ENCODE results near the gene KRTAP5-8. TPM values are rescaled to one million over a fixed set of nuclear protein-coding genes. Genes with fewer than 3 reads are reported as not detected.
"Not testable (repeated sequence)": the region's sequence is repeated elsewhere in the genome, so short reads cannot be mapped to it uniquely, and the experiment has no call there.

The KRTAP5-8 gene
- total and polyA plus RNA-seq, 7 donors: 0.29 TPM; not detected in 6

GRCh38 chr11:71532036-71532610 lies 5.7 kb upstream of the KRTAP5-8 start:
- Histone ChIP-seq H3K27me3 (no peaks in the 10 kb centered on the region), H3K4me3 (no peak overlapping the region), H3K4me1 (no peaks in the 10 kb centered on the region), H3K36me3 (no peaks in the 10 kb centered on the region), H3K27ac (no peak overlapping the region), H3K9me3 (no peaks in the 10 kb centered on the region)
- intact Hi-C loops (cut with DNase I): no loop called here
- no peak for DNase-seq
- 79 to 84% methylated on average over 10 of the region's 10 CpGs for WGBS, 2 donors
- TF ChIP-seq POLR2A (IDR thresholded peaks at IDR 0.05): no peak
- TF ChIP-seq, protein P1, sequence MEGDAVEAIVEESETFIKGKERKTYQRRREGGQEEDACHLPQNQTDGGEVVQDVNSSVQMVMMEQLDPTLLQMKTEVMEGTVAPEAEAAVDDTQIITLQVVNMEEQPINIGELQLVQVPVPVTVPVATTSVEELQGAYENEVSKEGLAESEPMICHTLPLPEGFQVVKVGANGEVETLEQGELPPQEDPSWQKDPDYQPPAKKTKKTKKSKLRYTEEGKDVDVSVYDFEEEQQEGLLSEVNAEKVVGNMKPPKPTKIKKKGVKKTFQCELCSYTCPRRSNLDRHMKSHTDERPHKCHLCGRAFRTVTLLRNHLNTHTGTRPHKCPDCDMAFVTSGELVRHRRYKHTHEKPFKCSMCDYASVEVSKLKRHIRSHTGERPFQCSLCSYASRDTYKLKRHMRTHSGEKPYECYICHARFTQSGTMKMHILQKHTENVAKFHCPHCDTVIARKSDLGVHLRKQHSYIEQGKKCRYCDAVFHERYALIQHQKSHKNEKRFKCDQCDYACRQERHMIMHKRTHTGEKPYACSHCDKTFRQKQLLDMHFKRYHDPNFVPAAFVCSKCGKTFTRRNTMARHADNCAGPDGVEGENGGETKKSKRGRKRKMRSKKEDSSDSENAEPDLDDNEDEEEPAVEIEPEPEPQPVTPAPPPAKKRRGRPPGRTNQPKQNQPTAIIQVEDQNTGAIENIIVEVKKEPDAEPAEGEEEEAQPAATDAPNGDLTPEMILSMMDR (IDR thresholded peaks at IDR 0.05): no peak
- TF ChIP-seq POLR2AphosphoS5 (IDR thresholded peaks at IDR 0.05): no peak
- TF ChIP-seq EP300 (IDR thresholded peaks at IDR 0.05): no peak

DNA sequence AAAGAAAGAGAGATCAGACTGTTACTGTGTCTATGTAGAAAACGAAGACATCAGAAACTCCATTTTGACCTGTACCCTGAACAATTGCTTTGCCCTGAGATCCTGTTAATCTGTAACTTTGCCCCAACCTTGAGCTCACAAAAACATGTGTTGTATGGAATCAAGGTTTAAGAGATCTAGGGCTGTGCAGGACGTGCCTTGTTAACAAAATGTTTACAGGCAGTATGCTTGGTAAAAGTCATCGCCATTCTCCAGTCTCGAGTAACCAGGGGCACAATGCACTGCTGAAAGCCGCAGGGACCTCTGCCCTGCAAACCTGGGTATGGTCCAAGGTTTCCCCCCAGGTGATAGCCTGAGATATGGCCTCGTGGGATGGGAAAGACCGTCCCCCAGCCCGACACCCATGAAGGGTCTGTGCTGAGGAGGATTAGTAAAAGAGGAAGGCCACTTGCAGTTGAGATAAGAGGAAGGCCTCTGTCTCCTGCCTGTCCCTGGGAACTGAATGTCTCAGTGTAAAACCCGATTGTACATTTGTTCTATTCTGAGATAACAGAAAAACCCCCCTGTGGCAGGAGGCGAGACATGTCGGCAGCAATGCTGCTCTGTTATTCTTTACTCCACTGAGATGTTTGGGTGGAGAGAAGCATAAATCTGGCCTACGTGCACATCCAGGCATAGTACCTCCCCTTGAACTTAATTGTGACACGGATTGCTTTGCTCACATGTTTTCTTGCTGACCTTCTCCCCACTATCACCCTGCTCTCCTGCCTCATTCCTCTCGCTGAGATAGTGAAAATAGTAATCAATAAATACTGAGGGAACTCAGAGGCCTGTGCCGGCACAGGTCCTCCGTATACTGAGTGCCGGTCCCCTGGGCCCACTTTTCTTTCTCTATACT lies 2.9 kb upstream of the KRTAP5-8 start:
- H3K4me1 ChIP-seq; H3K36me3 ChIP-seq; DNase-seq; H3K27me3 ChIP-seq; H3K4me3 ChIP-seq; H3K9me3 ChIP-seq; H3K27ac ChIP-seq; intact Hi-C loops (cut with DNase I): not testable (repeated sequence)
- WGBS, 2 donors: 47 to 70% methylated on average over 17 of the region's 17 CpGs

DNA sequence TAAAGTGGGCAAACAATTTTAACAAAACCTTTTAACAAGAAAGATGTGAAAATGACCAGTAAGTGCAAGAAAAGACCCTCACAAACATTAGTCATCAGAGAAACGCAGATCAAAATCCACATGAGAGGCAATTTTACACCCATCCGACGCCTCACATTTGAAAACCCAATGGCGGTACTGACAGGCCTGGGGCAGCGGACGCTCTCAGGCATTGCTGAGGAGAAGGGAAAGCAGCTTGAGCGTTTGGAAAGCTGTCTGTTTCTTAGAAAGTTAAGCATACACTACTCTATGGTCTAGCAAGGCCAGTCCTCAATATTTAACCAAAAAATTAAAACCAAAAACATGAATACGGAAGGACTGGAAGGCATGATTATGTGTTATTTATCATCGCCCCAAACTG lies 2.0 kb upstream of the KRTAP5-8 start:
- 96 to 97% methylated on average over 9 of the region's 9 CpGs for WGBS, 2 donors
- no peak overlapping the region for H3K4me3 ChIP-seq
- no peak for DNase-seq
- H3K9me3 ChIP-seq: no peaks in the 10 kb centered on the region
- intact Hi-C loops (cut with DNase I): no loop called here
- no peaks in the 10 kb centered on the region for H3K27me3 ChIP-seq
- TF ChIP-seq POLR2AphosphoS5 (IDR thresholded peaks at IDR 0.05) (no peak), EP300 (IDR thresholded peaks at IDR 0.05) (no peak), POLR2A (IDR thresholded peaks at IDR 0.05) (no peak)
- TF ChIP-seq, protein P1 (IDR thresholded peaks at IDR 0.05): no peak
- H3K4me1 ChIP-seq: no peaks in the 10 kb centered on the region
- no peaks in the 10 kb centered on the region for H3K36me3 ChIP-seq
- no peak overlapping the region for H3K27ac ChIP-seq

- Histone ChIP-seq H3K9me3 (no peaks in the 10 kb centered on the region), H3K4me1 (no peaks in the 10 kb centered on the region), H3K27me3 (no peaks in the 10 kb centered on the region), H3K36me3 (no peaks in the 10 kb centered on the region), H3K27ac (no peak overlapping the region), H3K4me3 (no peak overlapping the region)
- DNase-seq: no peak
- WGBS, 2 donors: 68 to 90% methylated on average over 9 of the region's 9 CpGs
- TF ChIP-seq POLR2A (IDR thresholded peaks at IDR 0.05): no peak
- no peak for TF ChIP-seq EP300 (IDR thresholded peaks at IDR 0.05)
- TF ChIP-seq, protein P1 (IDR thresholded peaks at IDR 0.05): no peak
- no peak for TF ChIP-seq POLR2AphosphoS5 (IDR thresholded peaks at IDR 0.05)
- intact Hi-C loops (cut with DNase I): no loop called here
These were observed 288 bp upstream of the KRTAP5-8 start for GRCh38 chr11:71537537-71537936.

DNA sequence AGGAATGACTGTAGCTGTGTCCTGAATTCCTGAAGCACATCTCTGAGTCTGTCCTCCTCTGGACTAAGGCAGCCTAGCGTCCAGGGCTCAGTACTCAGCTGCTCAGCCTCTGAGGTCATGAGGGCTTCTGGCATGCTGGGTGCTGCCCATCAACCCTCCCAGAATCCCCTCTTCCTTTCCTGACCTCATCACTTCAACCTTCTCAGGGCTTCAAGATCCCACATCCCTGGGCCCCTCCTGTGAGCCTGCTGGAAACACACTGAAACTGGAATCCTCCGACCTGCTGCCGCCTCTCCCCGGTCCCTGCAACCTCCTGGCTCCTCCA lies 803 bp downstream of the KRTAP5-8 start:
- H3K27ac ChIP-seq: no peak overlapping the region
- WGBS, 2 donors: 87 to 92% methylated on average over 4 of the region's 4 CpGs
- no peak for DNase-seq
- intact Hi-C loops (cut with DNase I): no loop called here
- H3K4me1 ChIP-seq: no peaks in the 10 kb centered on the region
- TF ChIP-seq POLR2AphosphoS5 (IDR thresholded peaks at IDR 0.05) (no peak), POLR2A (IDR thresholded peaks at IDR 0.05) (no peak)
- H3K36me3 ChIP-seq: no peaks in the 10 kb centered on the region
- H3K27me3 ChIP-seq: no peaks in the 10 kb centered on the region
- H3K4me3 ChIP-seq: no peak overlapping the region
- H3K9me3 ChIP-seq: no peaks in the 10 kb centered on the region
